H9 (cell line): ENCODE measurements around the gene NUP35. TPM values are rescaled to one million over a fixed set of nuclear protein-coding genes. Genes with fewer than 3 reads are reported as not detected.

Experiments
- DNase-seq: peaks from one replicate; pipeline ENCODE4 v3.0.0-alpha.2; 2017
- H2AFZ ChIP-seq: one replicate; pipeline ENCODE4 v1.6.1; 2013; ENCODE audit warnings: mild to moderate bottlenecking, low read length, control low read depth, moderate library complexity
- H2AK5ac ChIP-seq: 2 replicates; pipeline ENCODE4 v1.6.1; 2013; ENCODE audit warnings: low read length, control low read depth, mixed read lengths; ENCODE audit not compliant: insufficient read length
- H2BK120ac ChIP-seq: one replicate; pipeline ENCODE4 v1.6.1; 2013; ENCODE audit warnings: low read depth, mild to moderate bottlenecking, low read length, control low read depth, inconsistent platforms; ENCODE audit not compliant: poor library complexity, severe bottlenecking
- H2BK12ac ChIP-seq: 2 replicates; pipeline ENCODE4 v1.6.1; 2013; ENCODE audit warnings: low read length, control low read depth, mixed read lengths, low read depth; ENCODE audit not compliant: insufficient read length
- H2BK15ac ChIP-seq: 2 replicates; pipeline ENCODE4 v1.6.1; 2013; ENCODE audit warnings: low read depth, low read length, control low read depth
- H2BK20ac ChIP-seq: one replicate; pipeline ENCODE4 v1.6.1; 2013; ENCODE audit warnings: low read depth, mild to moderate bottlenecking, low read length, control low read depth, inconsistent platforms; ENCODE audit not compliant: poor library complexity, severe bottlenecking
- H2BK5ac ChIP-seq: 2 replicates; pipeline ENCODE4 v1.6.1; 2013; ENCODE audit warnings: low read length, control low read depth, mixed read lengths; ENCODE audit not compliant: insufficient read length
- H3K14ac ChIP-seq: 2 replicates; pipeline ENCODE4 v1.6.1; 2013; ENCODE audit warnings: low read length, control low read depth; ENCODE audit not compliant: insufficient read depth
- H3K18ac ChIP-seq: 2 replicates; pipeline ENCODE4 v1.6.1; 2013; ENCODE audit warnings: low read depth, mild to moderate bottlenecking, mixed read lengths, low read length, control low read depth; ENCODE audit not compliant: insufficient read length
- H3K23ac ChIP-seq: 2 replicates; pipeline ENCODE4 v1.6.1; 2013; ENCODE audit warnings: low read length, control low read depth, mixed read lengths, low read depth; ENCODE audit not compliant: insufficient read length
- H3K23me2 ChIP-seq: 2 replicates; pipeline ENCODE4 v1.6.1; 2013; ENCODE audit warnings: low read depth, mild to moderate bottlenecking, mixed read lengths, low read length, control low read depth; ENCODE audit not compliant: insufficient read length, poor library complexity, severe bottlenecking
- H3K27ac ChIP-seq: 2 replicates; pipeline ENCODE4 v1.5.1; 2013; ENCODE audit warnings: low read length, control low read depth, mixed read lengths, low read depth; ENCODE audit not compliant: insufficient read length
- H3K27me3 ChIP-seq: 2 replicates; pipeline ENCODE4 v1.6.1; 2013; ENCODE audit warnings: low read length, control low read depth, inconsistent platforms; ENCODE audit not compliant: insufficient read depth
- H3K4ac ChIP-seq: 2 replicates; pipeline ENCODE4 v1.6.1; 2013; ENCODE audit warnings: low read depth, mild to moderate bottlenecking, control low read depth, inconsistent platforms, low read length, moderate library complexity
- H3K4me1 ChIP-seq: 2 replicates; pipeline ENCODE4 v1.6.1; 2013; ENCODE audit warnings: low read length, control low read depth, inconsistent platforms; ENCODE audit not compliant: insufficient read depth
- H3K4me2 ChIP-seq: 2 replicates; pipeline ENCODE4 v1.6.1; 2013; ENCODE audit warnings: low read length, control low read depth, mixed read lengths; ENCODE audit not compliant: insufficient read length, insufficient read depth
- H3K56ac ChIP-seq: 2 replicates; pipeline ENCODE4 v1.6.1; 2013; ENCODE audit warnings: low read depth, mild to moderate bottlenecking, mixed read lengths, low read length, control low read depth; ENCODE audit not compliant: insufficient read length
- H3K79me1 ChIP-seq: 2 replicates; pipeline ENCODE4 v1.6.1; 2013; ENCODE audit warnings: low read depth, mild to moderate bottlenecking, moderate library complexity, low read length, control low read depth, inconsistent platforms; ENCODE audit not compliant: insufficient read depth, poor library complexity, severe bottlenecking
- H3K79me2 ChIP-seq: 2 replicates; pipeline ENCODE4 v1.6.1; 2013; ENCODE audit warnings: low read length, control low read depth, inconsistent platforms; ENCODE audit not compliant: insufficient read depth
- H3K9ac ChIP-seq: 2 replicates; pipeline ENCODE4 v1.6.1; 2013; ENCODE audit warnings: low read length, control low read depth, mixed read lengths; ENCODE audit not compliant: insufficient read length; ENCODE audit errors: extremely low read depth
- H3K9me3 ChIP-seq: one replicate; pipeline ENCODE4 v1.6.1; 2013; ENCODE audit warnings: low read depth, low read length, inconsistent platforms; ENCODE audit not compliant: control insufficient read depth
- H3T11ph ChIP-seq: one replicate; pipeline ENCODE4 v1.6.1; 2013; ENCODE audit warnings: mild to moderate bottlenecking, low read length, control low read depth, inconsistent platforms
- H4K20me1 ChIP-seq: one replicate; pipeline ENCODE4 v1.6.1; 2013; ENCODE audit not compliant: control insufficient read depth, insufficient read length, insufficient read depth
- H4K5ac ChIP-seq: 2 replicates; pipeline ENCODE4 v1.6.1; 2013; ENCODE audit warnings: low read depth, mild to moderate bottlenecking, mixed read lengths, low read length, control low read depth; ENCODE audit not compliant: insufficient read length
- H4K8ac ChIP-seq: replicated peaks from 2 replicates; pipeline ENCODE4 v1.6.1; 2013; ENCODE audit warnings: low read length, control low read depth, mixed read lengths, low read depth; ENCODE audit not compliant: insufficient read length
- H4K91ac ChIP-seq: 2 replicates; pipeline ENCODE4 v1.6.1; 2013; ENCODE audit warnings: low read depth, mild to moderate bottlenecking, moderate library complexity, mixed read lengths, low read length, control low read depth; ENCODE audit not compliant: insufficient read length
- H3K27ac Mint-ChIP-seq, 3 experiments: 2 replicates in 2 of 3; 3 replicates in 1 of 3; pipeline ENCODE4 v1.8.0; 2020 to 2021; ENCODE audit warnings: mixed read lengths in 3 of 3, mild to moderate bottlenecking in 1 of 3, moderate library complexity in 1 of 3
- H3K27me3 Mint-ChIP-seq: 2 replicates; pipeline ENCODE4 v1.8.0; 2021; ENCODE audit warnings: low read depth, mild to moderate bottlenecking, moderate library complexity, mixed read lengths
- H3K36me3 Mint-ChIP-seq, 3 experiments: 2 replicates in 2 of 3; 3 replicates in 1 of 3; pipeline ENCODE4 v1.8.0; 2020 to 2021; ENCODE audit warnings: low read depth in 3 of 3, mixed read lengths in 3 of 3; ENCODE audit not compliant: insufficient read depth in 1 of 3
- H3K4me1 Mint-ChIP-seq, 2 experiments: 2 replicates each; pipeline ENCODE4 v1.8.0; 2020; ENCODE audit warnings: mixed read lengths in 2 of 2
- H3K4me3 Mint-ChIP-seq, 2 experiments: 2 replicates in 1 of 2; 3 replicates in 1 of 2; pipeline ENCODE4 v1.8.0; 2020 to 2021; ENCODE audit warnings: mild to moderate bottlenecking in 2 of 2, mixed read lengths in 2 of 2, moderate library complexity in 1 of 2
- H3K9me3 Mint-ChIP-seq, 2 experiments: 2 replicates in 1 of 2; 3 replicates in 1 of 2; pipeline ENCODE4 v1.8.0; 2020; ENCODE audit warnings: mild to moderate bottlenecking in 2 of 2, mixed read lengths in 2 of 2, moderate library complexity in 1 of 2
- WGBS: extraction: QIAGEN DNeasy Blood & Tissue Kit; methylation state at CpG from one replicate; pipeline ENCODE4 v1.1.7; 2013; ENCODE audit warnings: missing lambda C conversion rate, low lambda C conversion rate, mixed read lengths; ENCODE audit not compliant: insufficient read length; ENCODE audit errors: extremely low coverage; 5-methylcytosine and 5-hydroxymethylcytosine counted together
- total RNA-seq: library from RNA; stranded (reverse); gene quantifications from 2 replicates; pipeline ENCODE4 v1.2.1, GENCODE V29; 2021
- TF ChIP-seq, protein P1 (sequence below): fragments of 200-600 bp; sonication (generic); conservative IDR thresholded peaks from 3 replicates; pipeline ENCODE4 v1.8.0; 2021; ENCODE audit warnings: antibody characterized with exemption, mild to moderate bottlenecking

NUP35 gene
- total RNA-seq, 1 experiment from 2014 or later, result 53.6 TPM

DNA sequence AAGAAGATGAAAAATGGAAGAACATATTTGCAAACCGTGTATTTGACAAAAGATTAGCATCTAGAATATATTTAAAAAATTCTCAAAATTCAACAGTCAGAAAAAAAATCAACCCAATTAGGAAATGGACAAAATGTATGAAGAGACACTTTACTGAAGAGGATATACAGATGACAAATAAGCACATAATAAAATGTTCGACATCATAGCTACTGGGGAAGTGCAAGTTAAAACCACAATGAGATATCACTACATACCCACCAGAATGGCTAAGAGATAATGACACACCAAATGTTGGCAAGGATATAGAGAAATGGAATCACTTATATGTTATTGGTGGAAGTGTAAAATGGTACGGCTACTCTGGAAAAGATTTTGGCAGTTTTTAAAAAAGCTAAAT lies 11.7 kb upstream of the NUP35 start:
- no peaks in the 10 kb centered on the region for H4K20me1 ChIP-seq
- no peak overlapping the region for H3K18ac ChIP-seq
- Mint-ChIP-seq H3K4me1 (no peaks in the 10 kb centered on the region), H3K27ac (no peak overlapping the region), H3K27me3 (no peaks in the 10 kb centered on the region), H3K36me3 (no peaks in the 10 kb centered on the region), H3K9me3 (no peaks in the 10 kb centered on the region), H3K4me3 (no peak overlapping the region)
- H3K23ac ChIP-seq, result no peak overlapping the region
- H3K14ac ChIP-seq, result no peak overlapping the region
- no peak overlapping the region for H3K9ac ChIP-seq
- H3K79me2 ChIP-seq, result no peaks in the 10 kb centered on the region
- H2AFZ ChIP-seq, result no peak overlapping the region
- no peak overlapping the region for H2BK5ac ChIP-seq
- no peak overlapping the region for H4K5ac ChIP-seq
- H3K56ac ChIP-seq, result no peak overlapping the region
- H2BK15ac ChIP-seq, result no peak overlapping the region
- H3K4me1 ChIP-seq, result no peaks in the 10 kb centered on the region
- no peaks in the 10 kb centered on the region for H3K79me1 ChIP-seq
- H4K8ac ChIP-seq, result no peak overlapping the region
- no peaks in the 10 kb centered on the region for H3K9me3 ChIP-seq
- H4K91ac ChIP-seq, result no peak overlapping the region
- H2BK120ac ChIP-seq, result no peak overlapping the region
- no peaks in the 10 kb centered on the region for H3K27me3 ChIP-seq
- no peak overlapping the region for H2AK5ac ChIP-seq
- H3K23me2 ChIP-seq, result no peaks in the 10 kb centered on the region
- TF ChIP-seq, protein P1, sequence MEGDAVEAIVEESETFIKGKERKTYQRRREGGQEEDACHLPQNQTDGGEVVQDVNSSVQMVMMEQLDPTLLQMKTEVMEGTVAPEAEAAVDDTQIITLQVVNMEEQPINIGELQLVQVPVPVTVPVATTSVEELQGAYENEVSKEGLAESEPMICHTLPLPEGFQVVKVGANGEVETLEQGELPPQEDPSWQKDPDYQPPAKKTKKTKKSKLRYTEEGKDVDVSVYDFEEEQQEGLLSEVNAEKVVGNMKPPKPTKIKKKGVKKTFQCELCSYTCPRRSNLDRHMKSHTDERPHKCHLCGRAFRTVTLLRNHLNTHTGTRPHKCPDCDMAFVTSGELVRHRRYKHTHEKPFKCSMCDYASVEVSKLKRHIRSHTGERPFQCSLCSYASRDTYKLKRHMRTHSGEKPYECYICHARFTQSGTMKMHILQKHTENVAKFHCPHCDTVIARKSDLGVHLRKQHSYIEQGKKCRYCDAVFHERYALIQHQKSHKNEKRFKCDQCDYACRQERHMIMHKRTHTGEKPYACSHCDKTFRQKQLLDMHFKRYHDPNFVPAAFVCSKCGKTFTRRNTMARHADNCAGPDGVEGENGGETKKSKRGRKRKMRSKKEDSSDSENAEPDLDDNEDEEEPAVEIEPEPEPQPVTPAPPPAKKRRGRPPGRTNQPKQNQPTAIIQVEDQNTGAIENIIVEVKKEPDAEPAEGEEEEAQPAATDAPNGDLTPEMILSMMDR, result no peak
- H3K4me2 ChIP-seq, result no peak overlapping the region
- H2BK20ac ChIP-seq, result no peak overlapping the region
- H3K4ac ChIP-seq, result no peak overlapping the region
- no peak overlapping the region for H2BK12ac ChIP-seq
- H3K27ac ChIP-seq, result no peak overlapping the region
- no peak overlapping the region for H3T11ph ChIP-seq
- DNase-seq, result no peak
- no CpG with 5 or more reads among the region's 3 CpGs for WGBS
